ENCODE data around the gene SEC24C. TPM values are rescaled to one million over a fixed set of nuclear protein-coding genes. Genes with fewer than 3 reads are reported as not detected.

The SEC24C gene
- total RNA-seq, 2 experiments from 2014 or later = 87.5 to 88.7 TPM

DNA sequence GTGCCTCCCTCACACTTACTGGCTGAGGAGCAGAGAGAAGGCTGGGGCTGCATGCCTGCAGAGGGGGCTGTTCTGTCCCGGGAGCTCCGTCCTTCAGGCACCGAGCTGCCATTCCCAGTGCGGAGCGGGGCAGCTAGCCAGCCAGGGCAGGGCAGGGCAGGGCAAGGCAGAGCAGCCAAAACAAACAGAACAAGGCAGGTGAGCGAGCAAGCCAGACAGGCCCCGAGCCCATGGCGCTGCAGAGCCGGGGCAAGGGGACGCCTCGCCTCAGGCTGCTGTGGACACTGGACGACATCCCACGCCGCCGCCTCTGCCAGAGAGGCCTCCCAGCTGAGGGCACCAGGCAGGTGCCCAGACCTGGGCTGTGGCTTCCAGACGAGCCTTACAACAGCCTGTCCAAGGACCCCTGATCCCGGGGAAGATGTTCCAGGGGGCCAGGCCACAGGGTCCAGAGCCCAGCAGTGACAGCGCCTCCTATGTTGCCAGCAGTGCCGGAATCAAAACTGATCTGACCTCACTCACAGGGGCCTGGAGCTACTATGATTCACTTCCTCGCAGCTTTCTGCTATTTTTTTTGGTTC lies 75.4 kb downstream of the SEC24C start:
- Mint-ChIP-seq H3K9me3 (no peaks in the 10 kb centered on the region), H3K27ac (no peak overlapping the region), H3K36me3 (ENCODE audit: low read depth) (peaks cover 3% of the 10 kb centered on the region), H3K27me3 (no peaks in the 10 kb centered on the region), H3K4me3 (no peak overlapping the region), H3K4me1 (ENCODE audit: low read depth) (no peaks in the 10 kb centered on the region)
- ChIA-PET POLR2A (interaction anchor here (0.6 kb wide), 1 partner anchor 13 kb away, joined by 3 read pairs; no protein-coding TSS in a partner anchor), CTCF (interaction anchor here (1.1 to 2.1 kb wide), 2 partner anchors 60 to 121 kb away, joined by 3 to 8 read pairs; no protein-coding TSS in a partner anchor)
- DNase-seq (no peak), ATAC-seq (no peak)
- intact Hi-C loops (cut with micrococcal nuclease) = no loop called here
- TF ChIP-seq, protein P1, sequence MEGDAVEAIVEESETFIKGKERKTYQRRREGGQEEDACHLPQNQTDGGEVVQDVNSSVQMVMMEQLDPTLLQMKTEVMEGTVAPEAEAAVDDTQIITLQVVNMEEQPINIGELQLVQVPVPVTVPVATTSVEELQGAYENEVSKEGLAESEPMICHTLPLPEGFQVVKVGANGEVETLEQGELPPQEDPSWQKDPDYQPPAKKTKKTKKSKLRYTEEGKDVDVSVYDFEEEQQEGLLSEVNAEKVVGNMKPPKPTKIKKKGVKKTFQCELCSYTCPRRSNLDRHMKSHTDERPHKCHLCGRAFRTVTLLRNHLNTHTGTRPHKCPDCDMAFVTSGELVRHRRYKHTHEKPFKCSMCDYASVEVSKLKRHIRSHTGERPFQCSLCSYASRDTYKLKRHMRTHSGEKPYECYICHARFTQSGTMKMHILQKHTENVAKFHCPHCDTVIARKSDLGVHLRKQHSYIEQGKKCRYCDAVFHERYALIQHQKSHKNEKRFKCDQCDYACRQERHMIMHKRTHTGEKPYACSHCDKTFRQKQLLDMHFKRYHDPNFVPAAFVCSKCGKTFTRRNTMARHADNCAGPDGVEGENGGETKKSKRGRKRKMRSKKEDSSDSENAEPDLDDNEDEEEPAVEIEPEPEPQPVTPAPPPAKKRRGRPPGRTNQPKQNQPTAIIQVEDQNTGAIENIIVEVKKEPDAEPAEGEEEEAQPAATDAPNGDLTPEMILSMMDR (IDR thresholded peaks at IDR 0.05) = no peak

Other genes with a start within 250 kb of the SEC24C start
- 10 to 100 TPM; 35.8 to 36.5 TPM for gene PPP3CB, start 248.3 kb upstream of the SEC24C start, total RNA-seq
- 1 to 10 TPM; 3.1 to 4.6 TPM for gene USP54, start 153.0 kb upstream of the SEC24C start, total RNA-seq
- gene MYOZ1, start 102.9 kb upstream of the SEC24C start, total RNA-seq = not detected
- gene SYNPO2L, start 88.3 kb upstream of the SEC24C start, total RNA-seq = not detected
- 1 to 10 TPM; 8.8 to 9.8 TPM for gene AGAP5, start 46.3 kb upstream of the SEC24C start, total RNA-seq
- gene CHCHD1, start 37.7 kb downstream of the SEC24C start, total RNA-seq = 10 to 100 TPM; 28.9 to 33.0 TPM
- gene ZSWIM8, start 41.2 kb downstream of the SEC24C start, total RNA-seq = 10 to 100 TPM; 30.0 to 41.0 TPM
- gene NDST2, start 67.2 kb downstream of the SEC24C start, total RNA-seq = 10 to 100 TPM; 51.1 to 53.5 TPM
- 10 to 100 TPM; 17.8 to 18.5 TPM for gene CAMK2G, start 130.2 kb downstream of the SEC24C start, total RNA-seq
- gene PLAU, start 166.8 kb downstream of the SEC24C start, total RNA-seq = under 1 TPM; 0.41 to 0.47 TPM